Measurements from ENCODE around the gene THADA. TPM values are rescaled to one million over a fixed set of nuclear protein-coding genes. Genes with fewer than 3 reads are reported as not detected.

Gene THADA
- total and polyA plus RNA-seq, 2 donors (not counting 3 experiments of a cell fraction or from before 2014, with no cell fraction given) = 22.6 to 25.3 TPM

GRCh38 chr2:43259512-43259911, 336.3 kb downstream of the THADA start:
- H3K9ac ChIP-seq (replicated peaks; ENCODE audit: extremely low read depth, insufficient read depth, low read length) = no peak overlapping the region
- no peaks in the 10 kb centered on the region for H4K20me1 ChIP-seq (replicated peaks; ENCODE audit: control insufficient read depth, extremely low read depth, insufficient read depth, low read length)
- TF ChIP-seq MYC (IDR thresholded peaks at IDR 0.05; ENCODE audit: low read depth, low read length) = no peak
- TF ChIP-seq FOS (IDR thresholded peaks at IDR 0.05; ENCODE audit: borderline replicate concordance, insufficient read depth, low read length) = no peak
- TF ChIP-seq POLR2AphosphoS5 (IDR thresholded peaks at IDR 0.05; ENCODE audit: insufficient read depth, low read depth, low read length) = no peak
- no peak for TF ChIP-seq POLR2A (IDR thresholded peaks at IDR 0.05; ENCODE audit: low read depth, low read length)
- no peak for TF ChIP-seq GATA2 (IDR thresholded peaks at IDR 0.05; ENCODE audit: insufficient read depth, insufficient read length, low read depth, low read length)
- TF ChIP-seq JUN (IDR thresholded peaks at IDR 0.05; ENCODE audit: borderline replicate concordance, insufficient read depth, insufficient read length, low read depth) = no peak
- TF ChIP-seq, protein P1, sequence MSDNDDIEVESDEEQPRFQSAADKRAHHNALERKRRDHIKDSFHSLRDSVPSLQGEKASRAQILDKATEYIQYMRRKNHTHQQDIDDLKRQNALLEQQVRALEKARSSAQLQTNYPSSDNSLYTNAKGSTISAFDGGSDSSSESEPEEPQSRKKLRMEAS (IDR thresholded peaks at IDR 0.05; ENCODE audit: insufficient read depth, insufficient read length) = no peak
- no peak for TF ChIP-seq CTCF (IDR thresholded peaks at IDR 0.05; ENCODE audit: extremely low read depth in 1 of 2, insufficient read depth in 1 of 2, low read depth in 1 of 2, low read length in 2 of 2)
- no peaks in the 10 kb centered on the region for H3K4me1 ChIP-seq (ENCODE audit: control insufficient read depth, extremely low read depth, insufficient read depth, low read length)
- H3K9me3 ChIP-seq (replicated peaks; ENCODE audit: control insufficient read depth, insufficient read depth, low read length) = no peaks in the 10 kb centered on the region
- no peaks in the 10 kb centered on the region for H3K9me1 ChIP-seq (replicated peaks; ENCODE audit: control insufficient read depth, extremely low read depth, insufficient read depth, low read length)
- no TSS peak for BruUV-seq (replicated peaks)
- no peak overlapping the region for H3K4me3 ChIP-seq (replicated peaks in 1 of 3; ENCODE audit: insufficient read depth in 1 of 3, low read depth in 1 of 3, low read length in 3 of 3)
- dilution Hi-C loops (cut with MboI; ENCODE audit: extremely low pct_ligation_motif_present, low sequenced_read_pairs) = no loop called here
- ChIA-PET CTCF (interaction anchor here (1.3 kb wide), 1 partner anchor 225 kb away, joined by 4 read pairs; no protein-coding TSS in a partner anchor), POLR2A (no interaction called here)
- intact Hi-C loops (cut with micrococcal nuclease) = no loop called here
- H3K36me3 ChIP-seq (ENCODE audit: control insufficient read depth in 2 of 2, extremely low read depth in 1 of 2, insufficient read depth in 2 of 2, low read length in 2 of 2) = peaks cover 0 to 2% of the 10 kb centered on the region in 2 experiments
- no peaks in the 10 kb centered on the region for H3K79me2 ChIP-seq (ENCODE audit: control insufficient read depth, insufficient read depth, low read length)
- DNase-seq (ENCODE audit: low read depth, low spot score) (no peak), FAIRE-seq (no peak)
- H3K27me3 ChIP-seq (ENCODE audit: control insufficient read depth in 2 of 2, insufficient read depth in 2 of 2, low read length in 2 of 2) = no peaks in the 10 kb centered on the region
- no peak overlapping the region for H3K4me2 ChIP-seq (ENCODE audit: insufficient read depth, low read length)
- no peak overlapping the region for H2AFZ ChIP-seq (ENCODE audit: low read depth, low read length)
- H3K27ac ChIP-seq (ENCODE audit: insufficient read depth, low read depth, low read length) = no peak overlapping the region

Measured in endothelial cell of umbilical vein (primary cell).